Stimulated activated CD8-positive, alpha-beta memory T cell treated with anti-CD3 and anti-CD28 coated beads, Interleukin-12 subunit alpha, Interleukin-12 subunit beta, amount 100 ng/mL, for 1 hour (primary cell): ENCODE results near the gene TRAK1.

Experiments used
- DNase-seq: peaks from one replicate; pipeline ENCODE4 v3.0.0-alpha.2; 2020; ENCODE audit warnings: low read depth

TRAK1 gene

GRCh38 chr3:42246091-42246490 lies 154.9 kb downstream of the TRAK1 start:
- DNase-seq, result no peak

- DNase-seq, result peak; percentile 27
Measured at GRCh38 chr3:42247576-42248027, 156.4 kb downstream of the TRAK1 start.

GRCh38 chr3:42250761-42251160 lies 159.6 kb downstream of the TRAK1 start:
- DNase-seq, result no peak

- DNase-seq, result no peak
Measured at GRCh38 chr3:42254566-42254965, 163.4 kb downstream of the TRAK1 start.

DNA sequence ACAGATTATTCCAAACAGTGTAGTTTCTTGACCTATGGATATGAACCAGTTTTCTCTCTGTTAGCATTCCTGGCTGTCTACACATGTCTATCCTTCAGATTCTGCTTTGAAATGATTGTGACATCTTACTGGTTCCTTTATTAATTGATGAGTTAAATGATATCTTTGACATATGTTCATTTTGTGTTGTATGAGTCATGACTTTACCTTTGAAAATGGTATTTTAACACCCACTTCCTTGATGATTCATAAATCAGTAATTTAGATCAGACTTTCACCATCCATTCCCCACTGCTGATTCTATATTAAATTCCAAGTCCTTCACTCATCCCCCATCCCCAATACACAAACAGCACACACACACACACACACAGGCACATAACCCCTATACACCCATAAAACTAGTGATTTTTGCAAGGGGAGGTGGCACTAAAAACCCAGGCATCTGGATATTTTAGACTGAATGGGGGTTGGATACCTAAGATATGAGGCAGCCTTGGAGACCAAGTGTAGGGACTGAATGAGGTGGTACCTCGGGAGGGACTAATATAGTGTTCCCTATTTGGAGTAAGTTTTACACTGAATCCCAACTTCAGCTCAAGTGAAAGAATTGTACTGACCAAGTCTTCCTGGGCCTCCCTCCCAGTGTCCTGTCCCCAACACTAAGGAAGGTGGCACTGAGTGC lies 165.1 kb downstream of the TRAK1 start:
- DNase-seq, result no peak

DNA sequence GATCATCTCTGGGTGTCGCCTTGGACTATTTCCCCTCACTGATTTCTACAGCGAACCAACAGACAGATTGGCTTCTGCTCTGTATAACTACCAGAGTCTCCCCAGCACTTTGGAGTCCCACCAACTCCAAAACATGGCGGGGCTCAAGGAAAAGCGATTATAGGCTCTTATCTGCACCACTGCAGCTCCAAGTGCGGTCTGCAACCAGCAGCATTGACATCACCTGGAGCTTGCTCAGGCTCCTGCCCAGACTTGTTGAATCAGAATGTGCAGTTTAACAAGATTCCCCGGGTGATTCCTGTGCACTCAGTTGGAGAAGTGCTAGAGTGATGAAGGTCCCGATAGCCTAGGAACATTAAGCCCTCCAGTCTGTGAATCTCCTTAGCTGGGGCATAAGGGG lies 165.8 kb downstream of the TRAK1 start:
- no peak for DNase-seq

DNA sequence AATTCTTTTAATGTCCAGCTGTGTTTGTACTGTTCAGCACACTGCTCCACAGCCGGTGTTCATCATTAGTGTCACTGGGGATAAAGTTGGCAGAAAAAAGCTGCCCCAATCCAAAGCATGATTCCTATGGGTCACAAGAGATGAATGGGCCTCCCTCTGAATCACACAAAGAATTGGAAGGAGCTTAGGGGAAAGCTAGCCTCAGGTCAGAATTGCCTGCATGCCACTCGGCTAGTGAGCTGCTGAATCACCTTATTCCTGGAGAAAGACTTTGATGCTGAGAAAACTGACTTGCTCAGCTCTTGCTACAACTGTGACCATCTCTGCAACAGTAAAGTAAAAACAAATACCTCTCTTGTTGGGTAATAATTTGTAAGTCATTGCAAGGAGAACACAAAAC lies 171.4 kb downstream of the TRAK1 start:
- DNase-seq, result no peak

DNA sequence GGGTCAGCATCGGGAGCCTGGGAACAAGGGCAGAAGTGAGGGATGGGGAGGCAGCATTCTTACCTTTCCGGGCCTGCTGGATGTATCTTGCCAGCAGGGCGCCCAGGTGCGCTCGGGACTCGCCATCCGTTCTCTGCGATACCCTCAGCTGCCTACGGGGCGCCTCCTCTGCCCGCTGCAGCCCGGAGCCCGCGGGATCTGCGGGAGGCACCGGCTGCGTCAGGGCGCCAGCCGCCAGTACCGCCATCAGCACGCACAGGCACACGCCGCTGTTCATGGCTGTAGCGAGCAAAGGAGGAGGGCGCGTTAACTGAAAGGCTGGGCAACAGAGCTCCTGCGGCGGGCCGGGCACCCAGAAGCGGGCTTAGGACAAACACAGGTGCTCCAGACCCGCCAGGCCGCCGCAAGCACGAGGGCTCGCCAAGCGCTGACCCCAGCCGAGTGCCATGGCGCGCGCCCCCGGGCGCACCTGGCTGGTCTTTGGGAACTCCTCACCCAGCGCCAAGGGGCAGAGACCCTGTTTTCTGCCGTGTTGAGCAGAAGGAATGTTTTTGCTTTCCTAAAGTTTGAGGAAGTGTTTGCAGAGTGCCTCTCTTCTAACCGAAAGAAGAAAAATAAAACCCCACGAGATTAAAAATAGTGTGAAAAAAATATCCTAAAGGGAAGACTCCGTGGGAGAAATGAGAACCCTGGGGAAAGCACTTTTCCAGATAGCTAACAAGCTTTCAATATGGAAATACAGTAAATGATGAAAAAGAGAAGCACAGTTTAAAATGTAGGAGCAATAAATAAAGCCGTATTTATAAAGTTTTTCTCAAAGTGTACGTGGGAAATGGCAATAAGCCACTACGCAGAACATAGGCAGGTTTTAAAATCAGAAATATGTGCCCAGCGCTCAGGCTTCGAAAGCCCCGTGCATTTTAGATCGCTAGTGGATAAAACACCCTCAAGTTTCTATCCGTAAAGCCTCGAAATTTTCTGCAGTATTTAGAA lies 172.5 kb downstream of the TRAK1 start:
- DNase-seq, result no peak

GRCh38 chr3:42264399-42265058 lies 173.4 kb downstream of the TRAK1 start:
- no peak for DNase-seq

GRCh38 chr3:42265059-42265991 lies 174.2 kb downstream of the TRAK1 start:
- no peak for DNase-seq

DNA sequence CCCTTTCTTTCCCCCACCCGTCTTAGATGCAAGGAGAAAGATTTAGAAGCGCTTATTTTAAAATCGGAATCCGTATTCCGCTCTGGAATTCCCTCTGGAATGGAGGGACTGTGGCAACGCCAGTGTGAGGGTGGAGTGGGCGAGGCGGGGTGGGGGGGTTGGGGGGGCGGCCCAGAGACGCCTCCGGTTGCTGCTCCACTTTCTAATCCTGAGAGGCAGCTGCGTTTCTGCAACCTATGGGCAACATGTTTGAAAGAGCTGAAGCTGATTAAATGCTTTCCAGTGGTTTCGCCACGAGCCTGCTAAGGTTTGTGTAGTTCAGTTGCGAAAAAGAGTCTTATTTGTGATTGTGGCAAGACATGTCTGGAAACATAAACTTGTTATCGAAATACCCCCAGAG lies 174.9 kb downstream of the TRAK1 start, which contains the start of gene CCK:
CCK (minus strand) TSS at position 101 of the 400 bp plus-strand sequence. CDS start 2,555 bp downstream, outside the sequence.
- DNase-seq, result no peak

DNA sequence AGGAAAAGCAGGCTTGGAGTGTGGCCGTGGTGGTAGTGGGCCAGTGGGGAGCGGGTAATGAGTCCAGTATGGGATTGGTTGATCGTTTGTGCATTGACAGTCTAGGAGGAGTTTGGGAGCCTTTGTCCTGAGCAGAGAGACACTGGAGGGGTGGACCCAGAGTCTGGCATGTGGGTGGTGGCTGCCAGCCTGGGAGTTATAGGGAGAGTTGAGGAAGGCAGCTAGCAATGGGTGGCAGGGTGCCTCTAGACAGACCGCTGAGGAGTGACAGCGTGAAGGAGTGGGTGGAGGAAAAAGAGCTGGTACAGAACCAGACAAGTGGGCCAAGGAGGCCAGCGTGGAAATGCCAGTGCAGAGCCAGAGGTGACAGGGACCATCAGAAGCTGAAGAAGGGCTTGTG lies 176.7 kb downstream of the TRAK1 start:
- DNase-seq, result no peak

GRCh38 chr3:42269647-42270046 lies 178.5 kb downstream of the TRAK1 start:
- DNase-seq, result no peak

DNA sequence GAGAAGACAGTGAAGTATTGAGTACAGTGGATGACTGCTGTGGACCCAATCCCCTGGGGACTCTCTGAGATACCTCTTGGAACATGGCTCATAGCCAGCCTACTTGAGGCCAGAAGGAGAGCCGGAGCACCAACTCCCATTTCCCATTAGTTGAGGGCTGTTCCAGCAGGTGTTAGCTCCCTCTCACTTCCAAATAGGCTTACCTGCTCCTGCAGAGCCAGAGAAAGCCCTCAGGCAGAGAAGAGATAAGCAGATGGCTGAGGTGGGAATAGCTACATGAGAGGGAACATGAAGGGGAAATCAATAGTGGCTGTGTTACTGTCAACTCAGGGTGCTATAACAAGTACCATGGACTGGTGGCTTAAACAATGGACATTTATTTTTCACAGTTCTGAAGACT lies 179.4 kb downstream of the TRAK1 start:
- no peak for DNase-seq

GRCh38 chr3:42271786-42272185 lies 180.6 kb downstream of the TRAK1 start:
- no peak for DNase-seq

GRCh38 chr3:42273361-42273760 lies 182.2 kb downstream of the TRAK1 start:
- no peak for DNase-seq

DNA sequence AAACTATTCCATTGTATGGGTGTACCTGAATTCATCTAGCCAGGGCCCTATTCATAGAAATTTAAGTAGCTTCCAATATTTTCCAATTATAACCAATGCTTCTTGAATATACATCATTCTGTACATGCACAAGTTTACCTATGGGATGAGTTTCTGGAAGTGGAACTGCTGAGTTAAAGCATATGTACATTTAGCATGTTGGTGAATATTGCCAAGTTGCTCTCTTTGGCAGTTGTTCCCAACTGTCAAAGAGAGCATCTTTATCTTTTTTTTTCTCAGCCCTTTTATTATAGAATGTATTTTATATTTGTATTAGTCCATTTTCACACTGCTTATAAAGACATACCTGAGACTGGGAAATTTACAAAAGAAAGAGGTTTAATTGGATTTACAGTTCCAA lies 183.1 kb downstream of the TRAK1 start:
- DNase-seq, result no peak

GRCh38 chr3:42275217-42275616 lies 184.1 kb downstream of the TRAK1 start:
- DNase-seq, result no peak
